Measurements from ENCODE around the gene ZNF791.

- TF ChIP-seq CTCF (IDR thresholded peaks at IDR 0.05) (peak; percentile 51), EZH2 (IDR thresholded peaks at IDR 0.05) (no peak), EZH2phosphoT487 (IDR thresholded peaks at IDR 0.05) (no peak)
Observed at GRCh38 chr19:12610540-12611360, at the start of gene ZNF791, which contains the start of gene ZNF490.

Data from neural progenitor cell (in vitro differentiated cells).